ENCODE data around the gene HSPE1. TPM values are rescaled to one million over a fixed set of nuclear protein-coding genes. Genes with fewer than 3 reads are reported as not detected.

HSPE1 gene
- total and polyA plus RNA-seq, 2 of the 8 experiments (the other 6 are each of a cell fraction or from before 2014, with no cell fraction given) = 206 to 377 TPM

GRCh38 chr2:197514754-197515153 lies 14.6 kb downstream of the HSPE1 start:
- FAIRE-seq = no peak
- H3K9ac ChIP-seq (replicated peaks in 1 of 4; ENCODE audit: extremely low read depth in 1 of 4, low read depth in 3 of 4, low read length in 3 of 4) = no peak overlapping the region
- CTCF ChIA-PET (ENCODE audit: partially characterized antibody) = no interaction called here
- TF ChIP-seq KDM5A (IDR thresholded peaks at IDR 0.05; ENCODE audit: low read length) (no peak), CBX8 (IDR thresholded peaks at IDR 0.05; ENCODE audit: borderline replicate concordance, low read depth, low read length) (no peak), SIRT6 (IDR thresholded peaks at IDR 0.05; ENCODE audit: low read length) (no peak), SIX5 (IDR thresholded peaks at IDR 0.05; ENCODE audit: low read depth, low read length) (no peak), CHD1 (IDR thresholded peaks at IDR 0.05; ENCODE audit: low read depth, low read length) (no peak), POLR2A (IDR thresholded peaks at IDR 0.05; ENCODE audit: control extremely low read depth in 1 of 2, low read depth in 2 of 2, low read length in 2 of 2) (no peak), CBX5 (IDR thresholded peaks at IDR 0.05; ENCODE audit: low read depth, low read length) (no peak)
- TF ChIP-seq, protein P1, sequence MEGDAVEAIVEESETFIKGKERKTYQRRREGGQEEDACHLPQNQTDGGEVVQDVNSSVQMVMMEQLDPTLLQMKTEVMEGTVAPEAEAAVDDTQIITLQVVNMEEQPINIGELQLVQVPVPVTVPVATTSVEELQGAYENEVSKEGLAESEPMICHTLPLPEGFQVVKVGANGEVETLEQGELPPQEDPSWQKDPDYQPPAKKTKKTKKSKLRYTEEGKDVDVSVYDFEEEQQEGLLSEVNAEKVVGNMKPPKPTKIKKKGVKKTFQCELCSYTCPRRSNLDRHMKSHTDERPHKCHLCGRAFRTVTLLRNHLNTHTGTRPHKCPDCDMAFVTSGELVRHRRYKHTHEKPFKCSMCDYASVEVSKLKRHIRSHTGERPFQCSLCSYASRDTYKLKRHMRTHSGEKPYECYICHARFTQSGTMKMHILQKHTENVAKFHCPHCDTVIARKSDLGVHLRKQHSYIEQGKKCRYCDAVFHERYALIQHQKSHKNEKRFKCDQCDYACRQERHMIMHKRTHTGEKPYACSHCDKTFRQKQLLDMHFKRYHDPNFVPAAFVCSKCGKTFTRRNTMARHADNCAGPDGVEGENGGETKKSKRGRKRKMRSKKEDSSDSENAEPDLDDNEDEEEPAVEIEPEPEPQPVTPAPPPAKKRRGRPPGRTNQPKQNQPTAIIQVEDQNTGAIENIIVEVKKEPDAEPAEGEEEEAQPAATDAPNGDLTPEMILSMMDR (IDR thresholded peaks at IDR 0.05; ENCODE audit: control extremely low read depth in 1 of 3, insufficient read depth in 1 of 3, low read depth in 1 of 3, low read length in 3 of 3) = no peak
- TF ChIP-seq, protein P2, sequence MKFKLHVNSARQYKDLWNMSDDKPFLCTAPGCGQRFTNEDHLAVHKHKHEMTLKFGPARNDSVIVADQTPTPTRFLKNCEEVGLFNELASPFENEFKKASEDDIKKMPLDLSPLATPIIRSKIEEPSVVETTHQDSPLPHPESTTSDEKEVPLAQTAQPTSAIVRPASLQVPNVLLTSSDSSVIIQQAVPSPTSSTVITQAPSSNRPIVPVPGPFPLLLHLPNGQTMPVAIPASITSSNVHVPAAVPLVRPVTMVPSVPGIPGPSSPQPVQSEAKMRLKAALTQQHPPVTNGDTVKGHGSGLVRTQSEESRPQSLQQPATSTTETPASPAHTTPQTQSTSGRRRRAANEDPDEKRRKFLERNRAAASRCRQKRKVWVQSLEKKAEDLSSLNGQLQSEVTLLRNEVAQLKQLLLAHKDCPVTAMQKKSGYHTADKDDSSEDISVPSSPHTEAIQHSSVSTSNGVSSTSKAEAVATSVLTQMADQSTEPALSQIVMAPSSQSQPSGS (IDR thresholded peaks at IDR 0.05; ENCODE audit: low read length) = no peak

More at GRCh38 chr2:197514754-197515153, 14.6 kb downstream of the HSPE1 start:
- Histone ChIP-seq H3K56ac (replicated peaks; ENCODE audit: insufficient read length, low read depth, low read length) (no peak overlapping the region), H3K23ac (ENCODE audit: insufficient read length) (no peak overlapping the region), H3K9me3 (ENCODE audit: insufficient read depth in 2 of 2, low read depth in 1 of 2, low read length in 1 of 2) (no peaks in the 10 kb centered on the region), H3K4me2 (ENCODE audit: insufficient read depth in 1 of 2, low read depth in 2 of 2, low read length in 2 of 2) (peak overlapping the region; percentile 86), H3K4ac (replicated peaks; ENCODE audit: insufficient read length, low read depth, low read length) (no peak overlapping the region), H3K23me2 (ENCODE audit: low read depth, low read length) (peaks cover 8% of the 10 kb centered on the region), H3K18ac (ENCODE audit: extremely low read depth, low read length) (no peak overlapping the region), H2BK12ac (ENCODE audit: low read depth, low read length) (no peak overlapping the region), H3K27ac (ENCODE audit: low read depth, low read length) (no peak overlapping the region), H4K5ac (ENCODE audit: insufficient read length, low read depth, low read length) (no peak overlapping the region), H3K14ac (ENCODE audit: insufficient read length) (no peak overlapping the region), H2AK5ac (ENCODE audit: low read depth, low read length) (no peak overlapping the region), H4K8ac (ENCODE audit: extremely low read depth, insufficient read depth, low read length) (no peak overlapping the region), H2BK20ac (ENCODE audit: low read length) (no peak overlapping the region), H3K27me3 (replicated peaks in 1 of 4; ENCODE audit: control insufficient read depth in 3 of 4, extremely low read depth in 1 of 4, insufficient read depth in 3 of 4, low read length in 3 of 4) (no peaks in the 10 kb centered on the region), H3K79me2 (ENCODE audit: control insufficient read depth in 1 of 2, insufficient read depth in 2 of 2, low read length in 2 of 2) (peaks cover 0 to 38% of the 10 kb centered on the region in 2 experiments; a peak in 3 of 4 replicates), H2BK5ac (ENCODE audit: low read depth, low read length) (no peak overlapping the region), H4K20me1 (replicated peaks in 1 of 2; ENCODE audit: control insufficient read depth in 1 of 2, insufficient read depth in 2 of 2, low read length in 2 of 2) (no peaks in the 10 kb centered on the region), H3K79me1 (ENCODE audit: low read depth, low read length) (no peaks in the 10 kb centered on the region), H2AFZ (ENCODE audit: low read length) (no peak overlapping the region), H3K4me3 (ENCODE audit: extremely low read depth in 1 of 4, insufficient read depth in 2 of 4, low read depth in 3 of 4, low read length in 4 of 4) (peak overlapping the region in 3 of 4 experiments; percentile 75 to 96 (median 95); a peak in 3 of 8 replicates), H3K36me3 (ENCODE audit: control insufficient read depth in 2 of 4, insufficient read depth in 4 of 4, low read length in 3 of 4) (no peaks in the 10 kb centered on the region), H2BK15ac (ENCODE audit: low read length) (no peak overlapping the region), H2BK120ac (replicated peaks; ENCODE audit: low read depth, low read length) (no peak overlapping the region), H4K91ac (replicated peaks; ENCODE audit: insufficient read length, low read length) (no peak overlapping the region), H3K4me1 (replicated peaks in 1 of 4; ENCODE audit: control insufficient read depth in 3 of 4, insufficient read depth in 4 of 4, low read length in 3 of 4) (peaks cover 0 to 9% (median 5%) of the 10 kb centered on the region in 4 experiments; a peak in 5 of 7 replicates)
- POLR2A ChIA-PET (ENCODE audit: partially characterized antibody) = interaction anchor here (0.8 to 6.6 kb wide), 9 partner anchors 9 to 82 kb away, joined by 3 to 130 read pairs (median 5); partner anchors contain the start of genes HSPD1, HSPE1 and SF3B1
- no peak for DNase-seq (ENCODE audit: low read depth in 1 of 2, low spot score in 2 of 2)
- 67% methylated on average over 3 of the region's 3 CpGs; no CpG with 5 or more reads in 1 of the 2 experiments for WGBS, 2 experiments (ENCODE audit: extremely low coverage in 1 of 2, insufficient coverage in 1 of 2, insufficient read length in 1 of 2, insufficient replicate concordance in 2 of 2, low coverage in 1 of 2, low lambda C conversion rate in 2 of 2, missing lambda C conversion rate in 1 of 2)
